ENCODE results near the gene ABI3BP. TPM values are rescaled to one million over a fixed set of nuclear protein-coding genes. Genes with fewer than 3 reads are reported as not detected.

ABI3BP gene
- total and polyA plus RNA-seq, 11 donors = 7.8 to 96.6 (median 26.4) TPM

GRCh38 chr3:100708644-100708988, 284.6 kb downstream of the ABI3BP start:
- Histone ChIP-seq H3K9me3 (no peaks in the 10 kb centered on the region), H3K27ac (peak overlapping the region in 11 of 12 donors; percentile 70 to 99 (median 94)), H3K36me3 (peaks cover 0 to 9% (median 2%) of the 10 kb centered on the region in 9 donors), H3K4me3 (peak overlapping the region in 11 of 12 donors; percentile 73 to 97 (median 83)), H3K27me3 (peaks cover 0 to 13% (median 0%) of the 10 kb centered on the region in 9 donors), H3K4me1 (peaks cover 0 to 39% (median 29%) of the 10 kb centered on the region in 12 donors)
- TF ChIP-seq CTCF (IDR thresholded peaks at IDR 0.05) = no peak
- TF ChIP-seq POLR2A (IDR thresholded peaks at IDR 0.05) = no peak
- WGBS, 4 donors = 89 to 94% (median 91%) methylated on average over 3 of the region's 3 CpGs
- intact Hi-C loops (cut with DNase I) = loop anchor here in 3 of 10 donors (5.0 to 10.0 kb wide), 3 partner anchors 214 to 891 kb away; partner anchors contain the start of genes TMEM45A (in 2 of the 3), CMSS1 (in 1 of the 3), LNP1 (in 1 of the 3) and TOMM70 (in 1 of the 3)
- DNase-seq (no peak), ATAC-seq (no peak)

DNA sequence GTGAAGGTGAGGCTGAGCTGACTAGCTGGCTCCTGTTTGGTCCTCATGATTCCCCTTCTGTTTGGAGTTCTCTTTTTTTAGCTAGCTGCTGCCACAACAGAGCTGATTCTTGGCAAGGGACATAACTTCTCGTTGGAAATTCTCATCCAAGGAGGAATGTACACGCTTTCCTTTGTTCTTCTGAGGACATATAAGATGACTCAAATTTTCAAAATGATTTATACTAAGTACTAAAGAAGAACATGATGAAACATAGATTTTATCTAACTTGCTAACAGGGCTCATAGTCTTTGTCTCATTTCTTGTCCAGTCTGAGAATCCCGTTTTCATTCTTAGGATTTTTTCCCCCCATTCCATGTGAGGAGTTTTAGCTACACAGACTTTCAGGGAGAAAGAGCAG, 286.9 kb downstream of the ABI3BP start:
- intact Hi-C loops (cut with DNase I) = loop anchor here in 3 of 10 donors (5.0 to 10.0 kb wide), 3 partner anchors 212 to 889 kb away; partner anchors contain the start of genes TMEM45A (in 2 of the 3), CMSS1 (in 1 of the 3), LNP1 (in 1 of the 3) and TOMM70 (in 1 of the 3)
- no peak for ATAC-seq
- no peak for DNase-seq
- no peak overlapping the region for H3K4me3 ChIP-seq
- 68 to 70% (median 69%) methylated on average over 3 of the region's 3 CpGs for WGBS, 4 donors
- TF ChIP-seq CTCF (IDR thresholded peaks at IDR 0.05) = no peak
- no peak overlapping the region for H3K27ac ChIP-seq
- H3K4me1 ChIP-seq = peaks cover 0 to 18% (median 11%) of the 10 kb centered on the region in 12 donors
- H3K27me3 ChIP-seq = peaks cover 0 to 21% (median 0%) of the 10 kb centered on the region in 9 donors
- H3K9me3 ChIP-seq = no peaks in the 10 kb centered on the region
- peaks cover 0 to 4% (median 0%) of the 10 kb centered on the region in 9 donors for H3K36me3 ChIP-seq

DNA sequence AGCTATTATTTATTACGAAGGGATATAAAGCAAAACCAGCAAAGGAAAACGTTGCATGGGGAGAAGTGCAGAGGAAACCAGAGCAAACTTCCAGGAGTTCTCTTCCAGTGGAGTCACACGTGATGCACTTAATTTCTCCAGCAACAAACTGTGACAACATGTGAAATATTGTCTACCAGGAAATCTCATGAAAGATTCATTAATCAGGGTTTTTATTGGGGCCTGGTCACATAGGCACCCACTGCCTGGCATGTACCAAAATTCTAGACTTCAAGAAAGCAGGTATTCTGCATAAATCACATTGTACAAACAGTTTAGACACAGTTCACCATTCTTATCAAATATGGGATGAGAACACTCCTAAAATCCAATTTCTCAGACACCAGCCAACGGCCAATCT, 289.4 kb downstream of the ABI3BP start:
- ATAC-seq (no peak), DNase-seq (no peak)
- peaks cover 0 to 36% (median 0%) of the 10 kb centered on the region in 9 donors for H3K27me3 ChIP-seq
- no peak overlapping the region for H3K4me3 ChIP-seq
- intact Hi-C loops (cut with DNase I) = loop anchor here in 3 of 10 donors (10.0 kb wide), 2 partner anchors 209 to 299 kb away; partner anchors contain the start of genes TMEM45A (in 2 of the 3), LNP1 (in 1 of the 3) and TOMM70 (in 1 of the 3)
- no peaks in the 10 kb centered on the region for H3K9me3 ChIP-seq
- WGBS, 4 donors = 69 to 78% (median 76%) methylated on average over 4 of the region's 4 CpGs
- H3K27ac ChIP-seq = no peak overlapping the region
- H3K36me3 ChIP-seq = no peaks in the 10 kb centered on the region
- peaks cover 0 to 5% (median 1%) of the 10 kb centered on the region in 12 donors for H3K4me1 ChIP-seq
- TF ChIP-seq CTCF (IDR thresholded peaks at IDR 0.05) = no peak
- no peak for TF ChIP-seq POLR2A (IDR thresholded peaks at IDR 0.05)

DNA sequence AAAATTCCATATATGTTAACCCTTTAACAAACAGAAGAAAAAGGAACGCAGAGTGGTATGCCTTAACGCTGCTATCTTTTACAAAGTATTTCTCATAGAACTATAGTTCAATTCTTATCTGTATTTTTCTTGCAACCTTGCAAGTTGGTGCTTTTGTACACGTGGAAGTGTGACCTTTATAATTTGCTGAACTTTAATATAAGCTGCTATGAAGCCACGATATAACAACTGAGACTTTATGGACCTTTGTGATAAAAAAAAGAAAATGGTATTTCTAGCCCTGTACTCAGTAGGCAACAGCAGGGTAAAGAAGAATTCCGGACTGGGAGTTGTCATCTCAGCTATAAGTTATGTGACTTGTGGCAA, 290.3 kb downstream of the ABI3BP start:
- Histone ChIP-seq H3K27ac (no peak overlapping the region), H3K27me3 (peaks cover 0 to 36% (median 0%) of the 10 kb centered on the region in 9 donors), H3K4me3 (no peak overlapping the region), H3K4me1 (no peaks in the 10 kb centered on the region), H3K9me3 (no peaks in the 10 kb centered on the region), H3K36me3 (no peaks in the 10 kb centered on the region)
- ATAC-seq (no peak), DNase-seq (no peak)
- 66 to 74% (median 73%) methylated on average over 5 of the region's 5 CpGs for WGBS, 4 donors
- intact Hi-C loops (cut with DNase I) = loop anchor here in 3 of 10 donors (10.0 kb wide), 2 partner anchors 208 to 298 kb away; partner anchors contain the start of genes TMEM45A (in 2 of the 3), LNP1 (in 1 of the 3) and TOMM70 (in 1 of the 3)
- no peak for TF ChIP-seq POLR2A (IDR thresholded peaks at IDR 0.05)
- no peak for TF ChIP-seq CTCF (IDR thresholded peaks at IDR 0.05)
